Measurements from ENCODE around the gene TMEM208. TPM values are rescaled to one million over a fixed set of nuclear protein-coding genes. Genes with fewer than 3 reads are reported as not detected.

Gene TMEM208
- polyA plus RNA-seq, 1 experiment, result 79.7 TPM

DNA sequence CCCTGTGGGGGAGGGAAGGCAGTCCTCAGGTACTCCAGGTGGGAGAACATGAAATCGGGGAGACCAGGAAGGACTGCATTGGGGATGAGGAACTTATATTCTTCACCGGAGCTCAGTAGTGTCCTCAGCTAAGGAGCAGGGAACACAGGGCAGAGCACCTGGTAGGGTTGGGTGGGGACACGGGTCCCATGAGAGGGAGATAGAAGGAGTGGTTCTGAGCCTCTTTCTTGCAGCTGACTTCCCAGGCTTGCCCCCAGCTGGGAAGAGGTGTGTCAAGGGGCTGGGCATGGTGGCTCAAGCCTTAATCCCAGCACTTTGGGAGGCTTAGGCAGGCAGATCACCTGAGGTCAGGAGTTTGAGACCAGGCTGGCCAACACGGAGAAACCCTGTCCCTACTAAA is 18.3 kb downstream of the TMEM208 start:
- POLR2A ChIA-PET, result interaction anchor here (0.6 to 0.9 kb wide), 2 partner anchors 23 to 39 kb away, joined by 3 read pairs; no protein-coding TSS in a partner anchor
- DNase-seq (ENCODE audit: low read depth), result no peak
- TF ChIP-seq, protein P1, sequence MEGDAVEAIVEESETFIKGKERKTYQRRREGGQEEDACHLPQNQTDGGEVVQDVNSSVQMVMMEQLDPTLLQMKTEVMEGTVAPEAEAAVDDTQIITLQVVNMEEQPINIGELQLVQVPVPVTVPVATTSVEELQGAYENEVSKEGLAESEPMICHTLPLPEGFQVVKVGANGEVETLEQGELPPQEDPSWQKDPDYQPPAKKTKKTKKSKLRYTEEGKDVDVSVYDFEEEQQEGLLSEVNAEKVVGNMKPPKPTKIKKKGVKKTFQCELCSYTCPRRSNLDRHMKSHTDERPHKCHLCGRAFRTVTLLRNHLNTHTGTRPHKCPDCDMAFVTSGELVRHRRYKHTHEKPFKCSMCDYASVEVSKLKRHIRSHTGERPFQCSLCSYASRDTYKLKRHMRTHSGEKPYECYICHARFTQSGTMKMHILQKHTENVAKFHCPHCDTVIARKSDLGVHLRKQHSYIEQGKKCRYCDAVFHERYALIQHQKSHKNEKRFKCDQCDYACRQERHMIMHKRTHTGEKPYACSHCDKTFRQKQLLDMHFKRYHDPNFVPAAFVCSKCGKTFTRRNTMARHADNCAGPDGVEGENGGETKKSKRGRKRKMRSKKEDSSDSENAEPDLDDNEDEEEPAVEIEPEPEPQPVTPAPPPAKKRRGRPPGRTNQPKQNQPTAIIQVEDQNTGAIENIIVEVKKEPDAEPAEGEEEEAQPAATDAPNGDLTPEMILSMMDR (IDR thresholded peaks at IDR 0.05; ENCODE audit: insufficient read depth, low read depth, low read length), result no peak
- Histone ChIP-seq H3K36me3 (ENCODE audit: control insufficient read depth, insufficient read depth, low read length) (no peaks in the 10 kb centered on the region), H3K4me3 (ENCODE audit: low read depth, low read length) (peak overlapping the region; percentile 83), H3K27me3 (ENCODE audit: control insufficient read depth, insufficient read depth, low read length) (no peaks in the 10 kb centered on the region)
- CTCF ChIA-PET, result interaction anchor here (0.9 to 1.9 kb wide), 8 partner anchors 14 to 350 kb away, joined by 3 to 5 read pairs (median 4); partner anchors contain the start of gene ELMO3

DNA sequence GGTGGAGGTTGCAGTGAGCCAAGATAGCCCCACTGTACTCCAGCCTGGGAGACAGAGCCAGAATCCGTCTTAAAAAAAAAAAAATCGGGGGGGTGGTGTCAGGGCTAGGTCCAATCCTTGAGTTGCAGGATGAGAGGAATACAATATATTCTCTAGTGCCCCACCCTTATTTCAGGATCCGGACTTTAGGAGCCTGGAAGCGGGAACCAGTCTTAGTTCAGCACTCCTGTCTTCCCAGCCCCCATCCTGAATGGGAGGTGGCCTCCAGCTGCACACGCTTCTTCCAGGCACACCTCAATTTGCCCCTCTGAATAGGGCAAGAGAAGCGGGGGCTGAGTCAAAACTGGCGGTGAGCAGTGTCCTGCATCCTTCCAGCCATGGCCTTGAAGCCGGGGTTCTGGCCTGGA is 18.7 kb downstream of the TMEM208 start:
- TF ChIP-seq, protein P1 (IDR thresholded peaks at IDR 0.05; ENCODE audit: insufficient read depth, low read depth, low read length), result no peak
- no peaks in the 10 kb centered on the region for H3K36me3 ChIP-seq (ENCODE audit: control insufficient read depth, insufficient read depth, low read length)
- no peaks in the 10 kb centered on the region for H3K27me3 ChIP-seq (ENCODE audit: control insufficient read depth, insufficient read depth, low read length)
- ChIA-PET POLR2A (no interaction called here), CTCF (interaction anchor here (0.6 to 1.8 kb wide), 14 partner anchors 13 to 411 kb away, joined by 3 to 8 read pairs (median 3); partner anchors contain the start of genes ELMO3 and ZDHHC1)
- no peak for DNase-seq (ENCODE audit: low read depth)
- H3K4me3 ChIP-seq (ENCODE audit: low read depth, low read length), result peak overlapping the region; percentile 83

DNA sequence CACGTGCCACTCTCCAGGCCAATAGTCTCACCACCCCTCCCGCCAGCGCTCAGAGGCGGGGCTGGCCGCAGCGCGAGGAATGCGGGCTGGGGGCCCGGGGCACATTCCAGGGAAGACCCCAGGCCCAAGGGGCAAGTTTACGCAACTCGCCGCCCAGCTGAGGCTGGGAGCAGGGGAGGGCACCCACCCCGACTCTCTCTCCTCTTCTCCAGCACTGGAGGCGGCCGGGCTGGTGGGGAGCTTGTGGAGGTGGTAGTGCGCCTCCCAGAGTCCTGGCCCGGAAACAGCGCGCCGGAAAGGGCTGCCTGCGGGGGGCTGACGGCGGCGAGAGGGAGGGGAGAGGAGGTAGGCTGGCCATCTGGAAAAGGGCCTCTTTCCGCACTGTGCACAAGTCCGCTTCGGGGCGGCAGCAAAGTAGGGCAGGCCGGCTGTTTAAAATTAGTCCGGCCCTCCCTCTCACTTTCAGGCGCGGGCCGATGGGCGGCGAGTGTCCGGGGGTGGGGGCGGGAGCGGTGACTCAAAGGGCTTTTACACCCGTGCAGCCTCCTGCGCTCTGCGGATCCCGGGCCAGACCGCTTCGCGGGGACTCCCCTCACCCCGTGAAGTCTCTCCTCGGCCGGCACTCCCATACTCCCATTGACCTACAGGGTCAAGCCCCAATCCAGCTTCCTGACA is 19.3 kb downstream of the TMEM208 start:
- ChIA-PET CTCF (interaction anchor here (0.6 to 4.8 kb wide), 12 partner anchors 12 to 410 kb away, joined by 3 to 24 read pairs (median 3); partner anchors contain the start of gene ZDHHC1), POLR2A (no interaction called here)
- TF ChIP-seq, protein P1 (IDR thresholded peaks at IDR 0.05; ENCODE audit: insufficient read depth, low read depth, low read length), result peak; percentile 69
- Histone ChIP-seq H3K36me3 (ENCODE audit: control insufficient read depth, insufficient read depth, low read length) (no peaks in the 10 kb centered on the region), H3K4me3 (ENCODE audit: low read depth, low read length) (peak overlapping the region; percentile 83), H3K27me3 (ENCODE audit: control insufficient read depth, insufficient read depth, low read length) (no peaks in the 10 kb centered on the region)
- DNase-seq (ENCODE audit: low read depth), result peak; percentile 50

DNA sequence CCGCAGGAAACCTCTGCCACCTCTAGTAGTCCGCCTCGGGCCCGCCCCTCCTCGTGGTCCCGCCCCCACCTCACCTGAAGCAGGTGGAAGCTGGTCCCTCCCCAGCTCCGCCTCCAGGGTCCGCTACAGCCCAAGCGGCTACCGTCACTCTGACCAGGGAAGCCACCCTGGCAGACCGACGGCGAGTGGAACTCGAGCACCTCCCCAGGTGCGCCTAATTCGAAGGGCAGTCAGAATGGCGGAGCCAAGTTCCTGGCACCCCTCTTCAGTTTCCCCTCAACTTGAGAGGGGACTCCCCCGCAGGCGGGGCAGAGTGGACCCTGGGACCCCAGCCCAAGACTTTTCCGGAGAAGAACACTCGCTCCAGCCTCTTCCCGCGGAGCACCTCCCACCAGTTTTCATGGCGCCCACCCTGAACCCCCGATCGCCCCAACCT is 19.8 kb downstream of the TMEM208 start:
- no peaks in the 10 kb centered on the region for H3K27me3 ChIP-seq (ENCODE audit: control insufficient read depth, insufficient read depth, low read length)
- no peaks in the 10 kb centered on the region for H3K36me3 ChIP-seq (ENCODE audit: control insufficient read depth, insufficient read depth, low read length)
- H3K4me3 ChIP-seq (ENCODE audit: low read depth, low read length), result peak overlapping the region; percentile 83
- DNase-seq (ENCODE audit: low read depth), result no peak
- POLR2A ChIA-PET, result no interaction called here
- TF ChIP-seq, protein P1 (IDR thresholded peaks at IDR 0.05; ENCODE audit: insufficient read depth, low read depth, low read length), result no peak
- CTCF ChIA-PET, result interaction anchor here (1.0 to 4.8 kb wide), 8 partner anchors 11 to 218 kb away, joined by 3 to 24 read pairs (median 4); no protein-coding TSS in a partner anchor

Data from BJ (cell line).